ENCODE data around the gene RFX4. TPM values are rescaled to one million over a fixed set of nuclear protein-coding genes. Genes with fewer than 3 reads are reported as not detected.
A peak's percentile ranks its signal among the peaks of the same experiment; 100 is the strongest.

RFX4 gene
- total RNA-seq, 1 donor from 2014 or later = not detected

DNA sequence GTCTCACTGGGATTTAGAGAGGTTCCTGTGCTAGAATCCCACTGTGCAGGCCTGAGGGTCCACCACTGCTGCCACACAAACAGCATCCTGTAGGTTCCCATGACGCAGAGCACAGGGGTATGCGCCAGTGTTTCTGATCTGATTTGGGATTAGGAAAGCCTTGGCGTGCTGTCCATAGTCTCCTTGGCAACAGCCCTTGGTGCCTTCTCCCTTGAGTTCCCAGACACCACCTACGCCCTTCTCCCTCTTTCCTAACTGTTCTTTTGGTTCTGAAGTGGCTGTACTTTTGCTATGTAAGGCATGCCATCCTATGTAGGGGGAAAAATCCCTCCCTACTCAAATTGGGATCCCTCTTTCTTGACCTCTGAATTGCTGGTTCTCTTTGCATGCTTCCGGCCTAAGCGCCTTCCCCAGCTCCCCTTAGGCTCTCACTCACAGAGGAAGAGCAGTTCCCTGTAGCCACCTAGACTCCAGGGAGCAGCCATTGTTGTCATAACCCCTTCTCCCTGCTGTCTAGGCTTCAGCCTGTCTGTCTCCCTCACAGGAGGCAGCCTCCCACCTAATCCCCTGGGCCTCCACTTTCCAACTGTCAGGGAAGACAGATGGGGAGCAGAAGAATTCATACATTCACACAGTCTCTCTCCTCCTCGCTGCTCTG lies 176.9 kb downstream of the RFX4 start:
- DNase-seq (ENCODE audit: low read depth, low spot score) = no peak

- no peak for DNase-seq (ENCODE audit: low read depth, low spot score)
These were observed 177.4 kb downstream of the RFX4 start for GRCh38 chr12:106760184-106760531.

DNA sequence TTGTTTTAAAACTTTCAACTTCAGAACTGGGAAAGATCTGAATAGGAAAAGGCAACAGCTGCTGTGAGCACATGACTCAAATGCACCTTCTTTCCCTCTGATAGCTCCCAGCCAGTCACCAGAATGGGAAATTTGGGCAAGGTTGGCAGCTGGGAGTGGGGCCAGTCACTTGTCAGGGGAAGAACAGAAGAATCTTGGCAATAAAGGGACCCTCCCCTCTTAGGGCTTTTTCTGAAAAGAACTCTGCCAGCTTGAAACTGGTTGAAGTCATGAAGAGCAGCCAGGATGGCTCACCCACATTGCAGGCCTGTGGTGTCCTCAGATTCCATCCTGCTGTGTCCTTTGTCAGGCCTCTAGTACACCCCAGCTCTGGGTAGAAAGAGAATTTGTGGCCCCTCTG lies 181.4 kb downstream of the RFX4 start:
- DNase-seq (ENCODE audit: low read depth, low spot score) = no peak

DNA sequence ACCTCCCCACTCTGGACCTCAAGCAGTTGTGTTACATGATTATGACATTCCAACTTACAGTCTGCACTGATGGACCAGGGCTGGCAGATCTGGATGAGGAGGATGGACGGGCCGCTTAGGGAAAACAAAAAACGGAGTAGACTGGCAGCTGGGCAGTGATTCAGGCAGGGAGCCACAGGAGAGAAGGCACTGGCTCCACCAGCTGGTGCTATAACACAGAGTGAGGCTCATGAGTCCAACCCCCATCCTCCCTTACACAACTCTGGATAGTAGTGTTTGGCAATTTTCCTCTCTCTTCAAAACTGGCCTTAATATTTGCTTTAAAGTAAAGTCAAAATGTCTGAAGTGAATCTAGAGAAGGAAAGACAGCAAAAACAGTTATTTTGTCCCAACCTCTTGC lies 181.9 kb downstream of the RFX4 start:
- DNase-seq (ENCODE audit: low read depth, low spot score) = no peak

DNA sequence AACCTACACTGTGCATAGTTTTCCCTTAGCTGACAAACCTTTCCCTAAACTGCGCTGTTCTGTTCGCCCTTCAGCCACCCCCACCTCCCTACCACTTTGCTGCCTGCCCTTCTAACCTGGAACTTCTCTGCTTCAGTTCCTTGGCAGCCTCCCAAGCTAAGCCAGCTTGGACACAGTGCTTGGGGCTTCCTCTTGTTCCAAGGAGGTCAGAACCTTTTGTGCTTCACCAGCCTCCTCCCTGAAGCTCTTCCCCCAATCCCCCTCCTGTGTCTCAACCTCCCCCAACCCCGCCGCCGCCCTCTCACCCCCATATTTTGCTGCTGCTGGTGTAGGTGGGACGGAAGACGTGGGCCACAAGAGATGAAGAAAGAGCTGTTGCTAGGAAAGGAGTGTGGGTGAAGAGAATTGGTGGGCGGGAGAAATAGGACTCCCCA lies 183.6 kb downstream of the RFX4 start:
- no peak for DNase-seq (ENCODE audit: low read depth, low spot score)

- DNase-seq (ENCODE audit: low read depth, low spot score) = no peak
These were observed 184.4 kb downstream of the RFX4 start for GRCh38 chr12:106767206-106767605.

DNA sequence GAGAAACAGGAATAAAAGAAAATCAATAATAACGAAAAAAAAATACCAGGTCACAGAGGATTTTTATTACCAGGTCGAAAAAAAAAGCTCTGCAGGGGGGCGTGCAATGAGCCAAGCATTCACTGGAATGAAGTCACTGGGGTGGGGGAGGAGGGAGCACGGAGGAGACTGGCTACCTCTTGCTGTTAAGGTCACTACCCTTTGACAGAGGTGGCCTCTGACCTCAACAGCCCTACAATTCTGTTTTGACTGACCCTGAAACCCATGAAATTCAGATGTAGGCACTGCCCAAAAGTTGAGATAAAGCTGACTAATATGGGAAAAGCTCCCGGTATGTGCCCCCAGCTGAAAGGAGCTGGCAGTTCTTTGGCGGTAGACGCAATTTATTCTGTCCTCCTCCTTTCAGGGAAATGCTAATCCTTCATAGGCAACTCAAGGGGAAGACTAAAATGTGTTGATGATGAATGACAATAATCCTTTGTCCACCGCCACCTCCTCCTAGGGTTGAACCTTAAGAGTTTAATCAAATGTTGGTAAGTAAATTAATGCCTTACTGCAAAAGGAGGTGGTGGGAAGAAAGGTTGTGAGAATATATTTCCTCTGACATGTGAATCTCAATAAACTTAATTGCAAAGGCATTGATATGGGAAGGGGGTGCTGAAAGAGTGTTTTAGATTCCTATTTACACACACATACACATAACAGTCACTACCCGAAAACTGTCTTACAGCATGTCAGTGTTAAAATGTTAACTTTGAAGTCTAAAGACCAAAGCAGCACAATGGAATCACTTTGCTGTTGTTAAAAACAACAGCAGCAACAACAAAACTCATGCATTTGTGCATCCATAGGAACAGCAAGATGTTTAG lies 185.4 kb downstream of the RFX4 start:
- DNase-seq (ENCODE audit: low read depth, low spot score) = no peak

DNA sequence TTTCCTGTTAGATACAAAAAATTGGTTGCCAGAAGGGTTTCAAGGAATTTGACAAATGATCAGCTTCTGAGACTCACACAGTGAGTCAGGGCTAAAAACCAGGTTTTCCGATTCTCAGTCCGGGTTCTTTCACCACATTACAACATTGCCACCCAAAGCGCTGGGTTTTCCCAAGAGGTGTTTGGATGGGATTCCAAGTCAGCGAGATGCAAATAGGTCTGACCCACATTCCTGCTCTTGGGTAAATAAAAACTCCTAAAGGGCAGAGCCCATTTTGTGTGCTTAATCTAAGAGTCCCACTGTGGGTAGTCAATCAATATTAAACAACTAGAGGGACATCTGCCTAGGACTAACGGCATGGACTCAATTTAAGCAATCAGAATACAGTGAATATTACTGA lies 186.3 kb downstream of the RFX4 start:
- no peak for DNase-seq (ENCODE audit: low read depth, low spot score)

DNA sequence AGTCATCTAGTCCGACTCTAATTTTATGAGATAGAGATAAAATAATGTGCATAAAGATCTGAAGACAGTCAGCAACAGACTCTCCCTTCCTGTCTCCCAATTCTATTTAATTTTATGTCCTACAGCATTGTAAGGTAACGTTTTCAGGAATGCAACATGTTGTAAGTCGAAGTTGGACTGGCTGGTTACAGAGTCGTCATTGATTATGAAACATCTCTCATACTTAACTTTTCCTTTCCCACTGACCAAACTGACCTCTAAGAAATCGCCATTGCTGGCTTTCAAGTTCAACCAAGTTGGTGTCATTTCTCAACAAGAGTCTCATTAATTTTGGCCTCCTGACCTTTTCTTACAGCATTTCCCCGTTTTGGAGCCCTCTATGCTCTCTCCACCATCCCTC lies 186.7 kb downstream of the RFX4 start:
- no peak for DNase-seq (ENCODE audit: low read depth, low spot score)

DNA sequence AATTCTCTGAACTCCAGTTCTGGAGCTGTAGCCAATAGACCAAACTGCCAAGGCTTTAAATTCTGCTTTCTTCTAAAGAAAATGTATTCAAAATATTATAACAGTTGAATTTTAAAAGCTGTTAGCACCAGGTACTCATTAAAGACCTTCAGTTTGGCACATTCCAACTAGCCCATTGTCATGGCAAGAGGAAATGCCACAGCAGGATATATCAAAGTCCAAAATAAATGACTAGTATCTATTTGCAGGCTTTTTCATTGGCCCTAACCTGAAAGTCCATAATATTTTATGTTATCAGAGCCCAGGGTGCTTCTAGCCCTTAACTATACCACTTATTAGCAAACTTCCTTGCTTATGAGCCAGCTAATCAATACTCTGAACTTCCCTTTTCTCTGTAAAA lies 188.6 kb downstream of the RFX4 start:
- no peak for DNase-seq (ENCODE audit: low read depth, low spot score)

DNA sequence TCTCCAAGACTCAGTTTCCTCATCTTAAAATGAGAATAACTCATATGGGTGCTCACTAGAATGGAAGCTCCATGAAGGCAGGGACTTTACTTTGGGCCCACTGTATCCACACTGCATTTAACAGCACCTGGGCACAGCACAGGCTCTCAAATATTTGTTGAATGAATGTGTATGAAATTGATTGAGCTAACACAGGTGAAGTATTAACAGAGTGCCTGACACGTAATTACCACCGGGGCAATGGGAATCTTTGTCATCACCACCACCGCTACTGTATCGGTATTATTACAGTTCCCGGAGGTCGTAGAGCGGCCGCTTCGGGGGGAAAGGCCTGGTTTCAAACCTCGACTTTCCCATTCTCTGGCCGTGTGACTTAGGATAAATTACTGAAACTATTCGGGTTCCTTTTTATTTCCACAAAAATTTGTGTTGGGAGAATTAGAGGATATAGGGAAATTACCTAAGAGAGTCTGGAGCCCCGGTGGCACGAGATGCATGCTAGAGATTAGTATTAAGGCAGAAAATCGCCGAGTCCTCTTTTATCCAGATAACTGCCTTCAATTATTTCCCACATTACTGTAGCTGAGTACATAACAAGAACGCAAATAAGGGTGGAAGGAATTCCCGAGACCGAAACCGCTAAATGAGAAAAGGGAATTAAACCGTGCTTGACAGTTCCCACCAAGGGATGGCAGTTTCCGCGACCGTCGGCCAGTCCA lies 190.6 kb downstream of the RFX4 start:
- no peak for DNase-seq (ENCODE audit: low read depth, low spot score)

GRCh38 chr12:106774005-106774807 lies 191.4 kb downstream of the RFX4 start, which contains the start of gene RIC8B:
Gene RIC8B, plus strand, starts transcription at chr12:106774682. Its CDS starts 64 bp downstream, at chr12:106774746.
- DNase-seq (ENCODE audit: low read depth, low spot score) = peak; percentile 97

GRCh38 chr12:106774808-106775524 lies 192.2 kb downstream of the RFX4 start:
- no peak for DNase-seq (ENCODE audit: low read depth, low spot score)

DNA sequence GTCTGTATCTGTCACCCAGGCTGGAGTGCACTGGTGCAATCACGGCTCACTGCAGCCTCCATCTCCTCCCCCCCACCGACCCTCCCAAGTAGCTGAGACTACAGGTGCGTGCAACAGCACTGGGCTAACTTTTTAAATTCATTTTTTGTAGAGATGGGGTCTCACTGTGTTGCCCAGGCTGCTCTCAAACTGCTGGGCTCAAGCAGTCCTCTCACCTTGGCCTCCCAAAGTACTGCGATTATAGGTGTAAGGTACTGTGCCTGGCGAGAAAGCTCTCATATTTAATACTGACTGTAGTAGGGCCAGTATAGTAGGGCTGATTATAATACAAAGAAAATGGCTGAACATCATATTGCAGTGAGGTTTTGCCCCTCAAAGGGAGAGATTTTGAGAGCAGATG lies 194.1 kb downstream of the RFX4 start:
- no peak for DNase-seq (ENCODE audit: low read depth, low spot score)

DNA sequence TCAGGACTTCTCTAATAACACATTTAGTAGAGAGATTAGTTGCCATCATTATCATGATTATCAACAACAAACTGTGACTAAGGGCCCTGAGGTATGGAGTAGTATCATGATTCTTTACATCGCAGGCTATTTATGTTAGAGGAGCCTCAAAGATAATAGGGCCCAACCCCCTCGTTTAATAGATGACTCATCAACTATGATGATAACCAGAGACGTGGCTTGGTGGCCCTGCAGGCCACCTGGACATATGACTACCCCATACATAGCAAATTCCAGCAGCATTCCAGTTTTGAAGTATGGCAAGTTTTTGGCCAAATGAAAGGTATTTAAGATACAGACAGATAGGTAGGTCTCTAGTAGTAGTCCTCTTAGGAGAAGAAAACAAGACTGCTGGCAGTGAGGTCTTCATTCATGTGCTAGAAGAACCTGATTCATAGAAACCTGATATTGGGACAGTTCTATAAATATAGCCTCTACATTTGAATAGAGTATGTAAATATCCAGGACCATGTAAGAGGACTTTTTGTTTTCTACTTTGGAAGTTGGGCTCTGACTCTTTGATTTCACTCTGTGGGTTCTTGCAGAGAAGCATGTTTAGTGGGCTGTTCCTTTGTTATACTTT lies 197.3 kb downstream of the RFX4 start:
- no peak for DNase-seq (ENCODE audit: low read depth, low spot score)

- DNase-seq (ENCODE audit: low read depth, low spot score) = no peak
These were observed 199.8 kb downstream of the RFX4 start for GRCh38 chr12:106782619-106783018.

DNA sequence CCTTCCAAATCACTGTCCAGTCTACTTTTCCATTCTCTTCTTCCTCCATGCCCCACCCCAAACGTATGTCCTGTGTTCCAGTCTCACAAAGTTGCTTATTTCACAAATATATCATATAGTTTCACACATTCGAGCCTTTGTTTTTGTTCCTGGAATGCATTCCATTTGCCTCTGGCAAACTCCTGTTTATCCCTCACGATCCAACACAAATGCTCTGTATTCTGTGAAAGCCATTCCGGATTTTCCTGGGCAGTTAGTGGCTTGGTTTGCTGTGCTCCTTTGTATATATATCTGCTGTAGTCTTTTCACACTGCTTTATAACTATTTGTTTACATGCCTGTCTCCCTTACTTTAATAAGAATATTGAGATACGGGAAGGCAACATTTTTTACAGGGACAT lies 200.7 kb downstream of the RFX4 start:
- DNase-seq (ENCODE audit: low read depth, low spot score) = no peak

DNA sequence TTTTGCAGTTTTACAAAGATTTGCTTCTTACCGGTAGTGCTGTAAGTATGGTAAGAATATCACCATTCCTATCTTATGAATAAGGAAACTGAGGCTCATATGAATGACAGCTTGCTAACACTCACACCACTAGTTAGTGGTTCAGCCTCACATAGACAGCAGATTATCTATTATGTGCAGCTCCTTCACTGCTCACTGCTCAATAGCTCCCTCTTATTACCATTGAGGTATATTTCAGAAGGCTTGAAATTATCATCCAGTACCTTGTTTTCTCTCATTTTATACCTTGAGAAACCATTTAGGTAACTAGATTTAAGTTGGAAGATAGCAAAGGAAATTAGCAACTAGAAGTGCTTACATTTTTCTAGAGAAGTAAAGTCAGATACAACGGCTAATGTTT lies 207.2 kb downstream of the RFX4 start:
- no peak for DNase-seq (ENCODE audit: low read depth, low spot score)

GRCh38 chr12:106791531-106791930 lies 208.7 kb downstream of the RFX4 start:
- DNase-seq (ENCODE audit: low read depth, low spot score) = no peak

DNA sequence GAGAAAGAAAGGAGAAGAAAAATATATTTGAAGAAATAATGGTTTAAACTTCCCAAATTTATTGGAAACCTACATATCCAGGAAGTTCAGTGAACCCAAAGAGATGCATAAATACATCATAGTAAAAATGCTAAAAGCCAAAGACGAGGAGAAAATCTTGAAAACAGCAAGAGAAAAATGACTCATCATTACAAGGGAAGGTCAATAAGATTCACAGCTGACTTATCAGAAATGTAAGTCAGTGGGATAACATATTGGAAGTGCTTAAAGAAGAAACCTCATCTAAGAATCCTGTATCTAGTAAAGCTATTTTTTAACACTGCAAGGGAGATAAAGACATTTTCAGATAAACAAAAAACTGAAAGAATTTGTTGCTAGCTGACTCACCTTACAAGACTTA lies 211.6 kb downstream of the RFX4 start:
- DNase-seq (ENCODE audit: low read depth, low spot score) = no peak
